Measurements from ENCODE around the gene ACBD4. TPM values are rescaled to one million over a fixed set of nuclear protein-coding genes. Genes with fewer than 3 reads are reported as not detected.

Gene ACBD4
- total RNA-seq, 2 donors from 2014 or later: 8.3 to 14.8 TPM

GRCh38 chr17:45171338-45172231 lies 36.1 kb downstream of the ACBD4 start:
- no peaks in the 10 kb centered on the region for H3K9me3 Mint-ChIP-seq
- ATAC-seq: no peak
- no peaks in the 10 kb centered on the region for H3K27me3 Mint-ChIP-seq
- H3K36me3 Mint-ChIP-seq: no peaks in the 10 kb centered on the region
- H3K4me1 Mint-ChIP-seq (ENCODE audit: low read depth in 2 of 2): peaks cover 25 to 28% of the 10 kb centered on the region in 2 donors
- H3K4me3 Mint-ChIP-seq: peak overlapping the region; percentile 60
- DNase-seq (ENCODE audit: low spot score): no peak
- peak overlapping the region; percentile 96 to 99 for H3K27ac Mint-ChIP-seq

- Mint-ChIP-seq H3K27ac (peak overlapping the region; percentile 96 to 99), H3K4me3 (no peak overlapping the region), H3K9me3 (no peaks in the 10 kb centered on the region), H3K36me3 (no peaks in the 10 kb centered on the region), H3K4me1 (ENCODE audit: low read depth in 2 of 2) (peaks cover 25 to 28% of the 10 kb centered on the region in 2 donors), H3K27me3 (no peaks in the 10 kb centered on the region)
- DNase-seq (ENCODE audit: low spot score) (no peak), ATAC-seq (no peak)
Observed at GRCh38 chr17:45172232-45172540, 36.7 kb downstream of the ACBD4 start.

- H3K4me3 Mint-ChIP-seq: peak overlapping the region; percentile 75
- DNase-seq (ENCODE audit: low spot score) (peak; percentile 64), ATAC-seq (peak; percentile 45 to 54)
- peaks cover 25 to 28% of the 10 kb centered on the region in 2 donors for H3K4me1 Mint-ChIP-seq (ENCODE audit: low read depth in 2 of 2)
- H3K36me3 Mint-ChIP-seq: no peaks in the 10 kb centered on the region
- H3K27ac Mint-ChIP-seq: peak overlapping the region; percentile 84 to 99
- no peaks in the 10 kb centered on the region for H3K27me3 Mint-ChIP-seq
- H3K9me3 Mint-ChIP-seq: no peaks in the 10 kb centered on the region
Observed at GRCh38 chr17:45172541-45173286, 37.2 kb downstream of the ACBD4 start.

GRCh38 chr17:45175759-45176115 lies 40.2 kb downstream of the ACBD4 start:
- Mint-ChIP-seq H3K27ac (peak overlapping the region; percentile 21 to 76), H3K4me3 (no peak overlapping the region), H3K4me1 (ENCODE audit: low read depth in 2 of 2) (peaks cover 19 to 20% of the 10 kb centered on the region in 2 donors), H3K27me3 (no peaks in the 10 kb centered on the region), H3K36me3 (no peaks in the 10 kb centered on the region), H3K9me3 (no peaks in the 10 kb centered on the region)
- DNase-seq (ENCODE audit: low spot score): no peak
- ATAC-seq: no peak

- ATAC-seq: no peak
- no peak overlapping the region for H3K4me3 Mint-ChIP-seq
- no peaks in the 10 kb centered on the region for H3K9me3 Mint-ChIP-seq
- peaks cover 12 to 14% of the 10 kb centered on the region in 2 donors for H3K4me1 Mint-ChIP-seq (ENCODE audit: low read depth in 2 of 2)
- no peak for DNase-seq (ENCODE audit: low spot score)
- no peaks in the 10 kb centered on the region for H3K36me3 Mint-ChIP-seq
- no peaks in the 10 kb centered on the region for H3K27me3 Mint-ChIP-seq
- H3K27ac Mint-ChIP-seq: no peak overlapping the region
Observed at GRCh38 chr17:45177563-45177962, 42.1 kb downstream of the ACBD4 start.

- H3K4me3 Mint-ChIP-seq: no peak overlapping the region
- DNase-seq (ENCODE audit: low spot score): no peak
- no peak overlapping the region for H3K27ac Mint-ChIP-seq
- no peaks in the 10 kb centered on the region for H3K4me1 Mint-ChIP-seq (ENCODE audit: low read depth in 2 of 2)
- no peaks in the 10 kb centered on the region for H3K9me3 Mint-ChIP-seq
- H3K27me3 Mint-ChIP-seq: no peaks in the 10 kb centered on the region
- ATAC-seq: no peak
- no peaks in the 10 kb centered on the region for H3K36me3 Mint-ChIP-seq
Observed at GRCh38 chr17:45184144-45184543, 48.7 kb downstream of the ACBD4 start.

GRCh38 chr17:45186801-45187354 lies 51.4 kb downstream of the ACBD4 start:
- no peaks in the 10 kb centered on the region for H3K36me3 Mint-ChIP-seq
- no peaks in the 10 kb centered on the region for H3K4me1 Mint-ChIP-seq (ENCODE audit: low read depth in 2 of 2)
- no peak overlapping the region for H3K4me3 Mint-ChIP-seq
- ATAC-seq (no peak), DNase-seq (ENCODE audit: low spot score) (no peak)
- H3K27ac Mint-ChIP-seq: no peak overlapping the region
- H3K9me3 Mint-ChIP-seq: no peaks in the 10 kb centered on the region
- no peaks in the 10 kb centered on the region for H3K27me3 Mint-ChIP-seq

GRCh38 chr17:45189009-45189408 lies 53.5 kb downstream of the ACBD4 start:
- H3K4me3 Mint-ChIP-seq: no peak overlapping the region
- no peaks in the 10 kb centered on the region for H3K27me3 Mint-ChIP-seq
- ATAC-seq: no peak
- H3K36me3 Mint-ChIP-seq: no peaks in the 10 kb centered on the region
- no peak overlapping the region for H3K27ac Mint-ChIP-seq
- no peak for DNase-seq (ENCODE audit: low spot score)
- H3K4me1 Mint-ChIP-seq (ENCODE audit: low read depth in 2 of 2): no peaks in the 10 kb centered on the region
- no peaks in the 10 kb centered on the region for H3K9me3 Mint-ChIP-seq

GRCh38 chr17:45190503-45191255 lies 55.2 kb downstream of the ACBD4 start:
- DNase-seq (ENCODE audit: low spot score): no peak
- no peak overlapping the region for H3K4me3 Mint-ChIP-seq
- H3K36me3 Mint-ChIP-seq: no peaks in the 10 kb centered on the region
- no peaks in the 10 kb centered on the region for H3K4me1 Mint-ChIP-seq (ENCODE audit: low read depth in 2 of 2)
- H3K27ac Mint-ChIP-seq: no peak overlapping the region
- ATAC-seq: no peak
- no peaks in the 10 kb centered on the region for H3K9me3 Mint-ChIP-seq
- H3K27me3 Mint-ChIP-seq: no peaks in the 10 kb centered on the region

Other genes with a start within 250 kb of the ACBD4 start
- gene EFTUD2, start 236.2 kb upstream of the ACBD4 start, total RNA-seq: 100 to 1,000 TPM; 192 to 232 TPM
- not detected for gene GFAP, start 220.2 kb upstream of the ACBD4 start, total RNA-seq
- gene KIF18B, start 187.9 kb upstream of the ACBD4 start, total RNA-seq: 100 to 1,000 TPM in 1 of 2 donors, 10 to 100 TPM in 1; 26.5 to 100 TPM
- gene C1QL1, start 167.4 kb upstream of the ACBD4 start, total RNA-seq: not detected
- 10 to 100 TPM; 17.9 to 36.4 TPM for gene DCAKD, start 84.1 kb upstream of the ACBD4 start, total RNA-seq
- gene NMT1, start 74.4 kb upstream of the ACBD4 start, total RNA-seq: 100 to 1,000 TPM; 147 to 161 TPM
- gene PLCD3, start 3.2 kb upstream of the ACBD4 start, total RNA-seq: 1 to 10 TPM; 2.7 to 5.9 TPM
- gene HEXIM1, start 12.8 kb downstream of the ACBD4 start, total RNA-seq: 10 to 100 TPM; 48.0 to 66.9 TPM
- gene HEXIM2, start 26.2 kb downstream of the ACBD4 start, total RNA-seq: 10 to 100 TPM in 1 of 2 donors, 1 to 10 TPM in 1; 6.1 to 10.7 TPM
- gene FMNL1, start 86.2 kb downstream of the ACBD4 start, total RNA-seq: 100 to 1,000 TPM; 280 to 380 TPM
- under 1 TPM; 0.62 to 0.81 TPM for gene SPATA32, start 126.4 kb downstream of the ACBD4 start, total RNA-seq
- 10 to 100 TPM; 65.9 to 75.4 TPM for gene MAP3K14, start 181.3 kb downstream of the ACBD4 start, total RNA-seq

Measured in natural killer cell treated with Interleukin-12 subunit alpha and Interleukin-12 subunit beta and Interleukin-15 and Interleukin-18, amount 100 ng/mL, for 72 hours (primary cell).